Hepatocyte (in vitro differentiated cells): ENCODE data around the gene DPPA3. TPM values are rescaled to one million over a fixed set of nuclear protein-coding genes. Genes with fewer than 3 reads are reported as not detected.
"Not testable (repeated sequence)": the region's sequence is repeated elsewhere in the genome, so short reads cannot be mapped to it uniquely, and the experiment has no call there.

Experiments used
- DNase-seq: peaks from one replicate; pipeline ENCODE4 v3.0.0-alpha.2; 2016; ENCODE audit warnings: low spot score
- H2AFZ ChIP-seq: fragments of 200-600 bp; sonication (generic); 2 replicates; pipeline ENCODE4 v1.6.0; 2016; ENCODE audit warnings: antibody characterized with exemption, mild to moderate bottlenecking
- H3K27ac ChIP-seq: fragments of 200-600 bp; sonication (generic); 2 replicates; pipeline ENCODE4 v1.5.1; 2016; ENCODE audit warnings: mild to moderate bottlenecking
- H3K27me3 ChIP-seq: fragments of 200-600 bp; sonication (generic); 2 replicates; pipeline ENCODE4 v1.6.1; 2016
- H3K36me3 ChIP-seq: fragments of 200-600 bp; sonication (generic); replicated peaks from 2 replicates; pipeline ENCODE4 v1.5.1; 2016; ENCODE audit warnings: low read depth; ENCODE audit not compliant: insufficient read depth
- H3K4me1 ChIP-seq: fragments of 200-600 bp; sonication (generic); 2 replicates; pipeline ENCODE4 v1.5.1; 2016; ENCODE audit warnings: mild to moderate bottlenecking, moderate library complexity; ENCODE audit not compliant: insufficient read depth
- H3K4me2 ChIP-seq: fragments of 200-600 bp; sonication (generic); 2 replicates; pipeline ENCODE4 v1.6.0; 2016
- H3K4me3 ChIP-seq: fragments of 200-600 bp; sonication (generic); 2 replicates; pipeline ENCODE4 v1.5.1; 2016; ENCODE audit warnings: mild to moderate bottlenecking
- H3K79me2 ChIP-seq: fragments of 200-600 bp; sonication (generic); 2 replicates; pipeline ENCODE4 v1.6.0; 2017; ENCODE audit warnings: mild to moderate bottlenecking
- H3K9me2 ChIP-seq: fragments of 200-600 bp; sonication (generic); replicated peaks from 2 replicates; pipeline ENCODE4 v1.6.0; 2017; ENCODE audit warnings: mild to moderate bottlenecking; ENCODE audit not compliant: insufficient read depth
- H3K9me3 ChIP-seq: fragments of 200-600 bp; sonication (generic); 2 replicates; pipeline ENCODE4 v1.5.1; 2016; ENCODE audit warnings: low read depth, mild to moderate bottlenecking
- H4K20me1 ChIP-seq: fragments of 200-600 bp; sonication (generic); 2 replicates; pipeline ENCODE4 v1.6.0; 2016; ENCODE audit warnings: mild to moderate bottlenecking; ENCODE audit not compliant: insufficient read depth, poor library complexity, severe bottlenecking
- CTCF ChIP-seq: fragments of 200-600 bp; sonication (generic); IDR thresholded peaks from 2 replicates; pipeline ENCODE4 v1.5.1; 2016; ENCODE audit warnings: antibody characterized with exemption, mild to moderate bottlenecking; ENCODE audit not compliant: poor library complexity
- EZH2 ChIP-seq: fragments of 200-600 bp; sonication (generic); IDR thresholded peaks from 2 replicates; pipeline ENCODE4 v1.6.1; 2016; ENCODE audit warnings: antibody characterized with exemption, mild to moderate bottlenecking, borderline replicate concordance
- EZH2phosphoT487 ChIP-seq: fragments of 200-600 bp; sonication (generic); IDR thresholded peaks from one replicate; pipeline ENCODE4 v1.6.1; 2018; ENCODE audit warnings: antibody characterized with exemption, mild to moderate bottlenecking, low read depth, moderate library complexity; ENCODE audit not compliant: unreplicated experiment, severe bottlenecking
- WGBS: methylation state at CpG from one replicate; pipeline ENCODE4 v1.1.6; 2016; ENCODE audit warnings: low lambda C conversion rate; ENCODE audit errors: missing lambda C conversion rate; 5-methylcytosine and 5-hydroxymethylcytosine counted together
- polyA plus RNA-seq: library from polyadenylated mRNA; unstranded; fragments of >200 nt; fragmentation: Nextera tagmentation; extraction: Ambion mirVana; gene quantifications from 2 replicates; pipeline ENCODE4 v1.2.1, GENCODE V29; 2016
- total RNA-seq: library from RNA; depleted of rRNA; stranded (reverse); fragments of >200 nt; gene quantifications from 2 replicates; pipeline ENCODE4 v1.2.3, GENCODE V29; 2014

DPPA3 gene
- total and polyA plus RNA-seq, 2 experiments from 2014 or later: 0.23 to 0.80 TPM

GRCh38 chr12:7749442-7749841, 38.2 kb downstream of the DPPA3 start:
- no peak overlapping the region for H2AFZ ChIP-seq
- H3K27ac ChIP-seq: no peak overlapping the region
- no peak for TF ChIP-seq EZH2phosphoT487
- TF ChIP-seq EZH2: no peak
- TF ChIP-seq CTCF: no peak
- H3K36me3 ChIP-seq: no peaks in the 10 kb centered on the region
- 88% methylated on average over 8 of the region's 8 CpGs for WGBS
- H3K4me3 ChIP-seq: no peak overlapping the region
- no peaks in the 10 kb centered on the region for H3K27me3 ChIP-seq
- no peaks in the 10 kb centered on the region for H3K79me2 ChIP-seq
- H3K4me1 ChIP-seq: no peaks in the 10 kb centered on the region
- H3K9me3 ChIP-seq: no peaks in the 10 kb centered on the region
- no peak overlapping the region for H3K4me2 ChIP-seq
- H4K20me1 ChIP-seq: no peaks in the 10 kb centered on the region
- H3K9me2 ChIP-seq: no peaks in the 10 kb centered on the region
- no peak for DNase-seq

GRCh38 chr12:7750350-7750749, 39.1 kb downstream of the DPPA3 start:
- 82% methylated on average over 6 of the region's 6 CpGs for WGBS
- no peak for TF ChIP-seq CTCF
- TF ChIP-seq EZH2phosphoT487: no peak
- no peak for TF ChIP-seq EZH2
- H3K4me1 ChIP-seq: no peaks in the 10 kb centered on the region
- no peaks in the 10 kb centered on the region for H3K9me3 ChIP-seq
- H3K27me3 ChIP-seq: no peaks in the 10 kb centered on the region
- no peak overlapping the region for H2AFZ ChIP-seq
- no peaks in the 10 kb centered on the region for H3K79me2 ChIP-seq
- no peaks in the 10 kb centered on the region for H3K9me2 ChIP-seq
- no peaks in the 10 kb centered on the region for H3K36me3 ChIP-seq
- no peaks in the 10 kb centered on the region for H4K20me1 ChIP-seq
- DNase-seq: no peak
- no peak overlapping the region for H3K4me3 ChIP-seq
- no peak overlapping the region for H3K27ac ChIP-seq
- H3K4me2 ChIP-seq: no peak overlapping the region

GRCh38 chr12:7751394-7751793, 40.2 kb downstream of the DPPA3 start:
- Histone ChIP-seq H2AFZ (no peak overlapping the region), H3K4me2 (no peak overlapping the region), H3K9me2 (no peaks in the 10 kb centered on the region), H3K27ac (no peak overlapping the region), H3K9me3 (no peaks in the 10 kb centered on the region), H3K4me1 (no peaks in the 10 kb centered on the region), H3K27me3 (no peaks in the 10 kb centered on the region), H3K36me3 (no peaks in the 10 kb centered on the region), H3K79me2 (no peaks in the 10 kb centered on the region), H3K4me3 (no peak overlapping the region), H4K20me1 (no peaks in the 10 kb centered on the region)
- DNase-seq: no peak
- 91% methylated on average over 20 of the region's 20 CpGs for WGBS
- no peak for TF ChIP-seq EZH2
- TF ChIP-seq EZH2phosphoT487: no peak
- TF ChIP-seq CTCF: no peak

GRCh38 chr12:7751941-7752922, 41.0 kb downstream of the DPPA3 start:
- not testable (repeated sequence) for H3K27ac ChIP-seq, DNase-seq, H3K79me2 ChIP-seq, H3K4me3 ChIP-seq, H3K9me2 ChIP-seq, H2AFZ ChIP-seq, H3K27me3 ChIP-seq, H3K9me3 ChIP-seq, H3K36me3 ChIP-seq, H3K4me1 ChIP-seq, H3K4me2 ChIP-seq, H4K20me1 ChIP-seq
- 97% methylated on average over 42 of the region's 48 CpGs for WGBS

GRCh38 chr12:7755668-7756067, 44.4 kb downstream of the DPPA3 start:
- 97% methylated on average over 9 of the region's 9 CpGs for WGBS
- H3K4me2 ChIP-seq: not testable (repeated sequence)

More at GRCh38 chr12:7755668-7756067, 44.4 kb downstream of the DPPA3 start:
- not testable (repeated sequence) for H3K36me3 ChIP-seq, H3K27me3 ChIP-seq, H3K9me3 ChIP-seq, H4K20me1 ChIP-seq, H3K4me1 ChIP-seq, H3K4me3 ChIP-seq, H3K9me2 ChIP-seq, H2AFZ ChIP-seq, H3K27ac ChIP-seq, DNase-seq, H3K79me2 ChIP-seq
